ENCODE measurements around the gene SLC44A3.

The SLC44A3 gene

DNA sequence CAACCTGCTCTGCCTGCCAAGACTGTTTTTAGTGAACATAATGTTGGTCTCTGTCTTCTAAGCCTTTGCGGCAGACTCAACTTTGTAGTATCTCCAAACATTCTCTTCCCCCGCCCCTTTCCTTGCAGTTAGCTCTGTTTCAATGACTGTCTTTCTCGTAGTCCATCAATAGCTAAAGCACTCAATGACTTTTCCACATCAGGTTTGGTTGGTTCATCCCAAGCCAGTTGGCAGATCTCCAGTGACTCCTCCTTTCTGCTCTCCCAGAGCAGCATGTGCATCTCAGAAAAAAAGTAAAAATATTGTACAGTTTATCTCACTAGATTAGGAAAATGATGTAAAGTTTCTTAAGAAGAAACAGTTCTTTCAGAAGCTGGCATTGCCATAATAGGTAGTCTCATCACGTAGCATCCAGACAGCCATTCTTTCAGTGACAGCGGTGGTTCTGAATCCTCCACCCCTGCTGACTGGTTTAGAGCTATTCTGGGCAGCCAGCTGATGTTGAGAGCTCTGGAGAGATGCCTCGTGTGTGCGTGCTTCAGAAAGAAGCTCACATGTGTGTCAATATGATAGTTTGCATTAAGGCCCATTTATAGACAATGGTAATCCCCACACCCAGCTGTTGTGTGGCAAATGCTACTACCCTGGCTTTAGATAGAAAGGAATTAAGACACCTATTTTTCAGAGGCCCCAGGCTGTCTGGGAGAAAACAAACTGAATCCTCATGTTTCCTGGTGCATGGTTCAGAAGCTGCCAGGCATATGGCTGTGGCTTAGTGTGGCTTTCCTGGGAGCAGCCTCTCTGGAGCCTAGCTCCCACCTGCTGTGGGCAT is 53.6 kb downstream of the SLC44A3 start:
- no peak for DNase-seq (ENCODE audit: low spot score)

DNA sequence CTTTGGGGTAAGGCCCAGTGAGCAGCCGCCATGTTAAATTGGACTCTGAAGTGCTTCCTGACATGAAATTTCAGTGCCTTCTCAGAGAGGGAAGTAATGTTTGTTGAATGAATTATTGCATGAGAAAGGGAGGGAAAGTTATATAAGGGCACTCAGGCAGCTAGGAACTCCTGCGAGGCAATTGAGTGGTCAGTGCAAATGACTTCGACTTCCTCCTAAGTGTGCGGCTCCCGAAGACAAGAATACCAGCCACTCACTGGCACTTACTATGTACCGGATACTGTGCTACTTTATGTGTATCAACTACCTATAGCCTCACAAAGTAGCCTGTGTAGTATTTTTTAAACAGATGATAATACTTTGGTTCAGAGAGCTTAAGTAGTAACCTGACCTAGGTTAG is 54.3 kb downstream of the SLC44A3 start:
- no peak for DNase-seq (ENCODE audit: low spot score)

DNA sequence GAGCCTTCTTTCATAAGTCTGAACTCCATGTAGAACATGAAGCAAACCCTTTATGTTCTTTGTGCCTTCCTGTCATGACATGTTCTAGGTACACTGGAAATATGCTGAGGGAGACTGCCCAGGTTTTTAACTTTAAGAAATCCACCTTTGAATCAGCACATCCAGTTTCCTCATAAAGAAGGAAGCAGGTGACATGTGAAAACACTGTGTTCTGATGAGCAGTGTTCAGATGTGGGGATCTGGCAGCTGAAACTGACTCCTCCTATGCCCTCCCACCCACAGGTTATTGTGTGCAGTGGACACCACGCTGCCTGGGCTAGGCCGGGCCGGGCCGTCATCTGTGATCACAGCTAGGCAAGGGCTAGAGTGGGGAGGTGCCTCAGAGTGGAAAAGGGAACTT is 55.6 kb downstream of the SLC44A3 start:
- DNase-seq (ENCODE audit: low spot score) = no peak

DNA sequence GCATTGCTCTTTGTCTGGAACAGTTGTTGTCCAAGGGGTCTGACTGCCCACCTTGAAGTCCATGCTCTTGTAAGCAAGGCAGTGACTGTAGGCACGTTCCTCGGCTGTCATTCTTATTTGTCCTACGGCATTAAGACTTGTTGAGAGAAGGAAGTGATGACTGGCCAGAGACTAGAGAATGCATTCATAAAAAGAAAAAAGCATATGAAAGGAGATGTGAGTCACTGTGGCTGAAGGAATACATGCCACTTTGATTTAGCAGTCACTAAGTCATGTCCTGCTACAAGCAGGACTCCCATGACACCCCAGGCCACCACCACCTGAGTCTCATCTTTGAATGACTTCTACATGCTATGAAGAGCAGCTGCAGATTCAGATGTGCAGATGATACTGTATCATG is 56.2 kb downstream of the SLC44A3 start:
- DNase-seq (ENCODE audit: low spot score) = no peak

DNA sequence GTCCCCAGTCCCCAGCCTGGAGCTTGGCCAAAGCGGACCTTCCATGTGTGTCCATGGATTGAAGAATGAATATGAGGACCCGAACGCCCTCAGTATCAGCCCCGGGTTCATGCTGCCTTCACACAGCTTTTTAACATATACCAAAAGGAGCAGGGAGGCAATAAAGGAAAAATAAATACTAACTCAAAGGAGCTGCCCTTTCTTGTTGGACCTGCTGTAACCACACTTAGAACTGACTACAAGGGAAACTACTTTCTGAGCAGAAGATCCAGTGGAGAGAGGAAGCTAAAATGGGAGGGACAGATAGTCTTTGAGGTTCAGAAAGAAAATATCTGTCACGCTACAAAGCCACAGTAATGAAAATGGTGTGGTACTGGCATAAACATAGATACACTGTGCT is 58.2 kb downstream of the SLC44A3 start:
- no peak for DNase-seq (ENCODE audit: low spot score)

DNA sequence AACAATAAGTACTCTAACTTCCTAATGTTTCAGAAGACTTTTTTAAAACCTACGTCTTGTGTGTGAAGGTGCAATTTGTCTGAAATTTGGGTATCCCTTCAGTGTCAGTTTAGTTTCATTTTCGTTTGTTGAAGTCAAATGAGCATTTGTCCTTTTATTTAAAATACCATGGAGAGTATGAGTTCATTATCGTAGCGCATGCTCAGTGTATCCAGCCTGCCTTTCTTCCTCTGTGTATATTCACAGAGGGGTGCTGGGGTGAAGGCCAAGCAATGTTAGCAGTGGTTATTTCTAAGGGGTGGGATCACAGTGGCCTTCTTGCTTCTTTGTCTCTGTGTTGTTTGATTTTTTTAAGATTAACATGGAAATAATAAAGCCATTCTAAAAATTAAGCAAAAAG is 63.5 kb downstream of the SLC44A3 start:
- no peak for DNase-seq (ENCODE audit: low spot score)

DNA sequence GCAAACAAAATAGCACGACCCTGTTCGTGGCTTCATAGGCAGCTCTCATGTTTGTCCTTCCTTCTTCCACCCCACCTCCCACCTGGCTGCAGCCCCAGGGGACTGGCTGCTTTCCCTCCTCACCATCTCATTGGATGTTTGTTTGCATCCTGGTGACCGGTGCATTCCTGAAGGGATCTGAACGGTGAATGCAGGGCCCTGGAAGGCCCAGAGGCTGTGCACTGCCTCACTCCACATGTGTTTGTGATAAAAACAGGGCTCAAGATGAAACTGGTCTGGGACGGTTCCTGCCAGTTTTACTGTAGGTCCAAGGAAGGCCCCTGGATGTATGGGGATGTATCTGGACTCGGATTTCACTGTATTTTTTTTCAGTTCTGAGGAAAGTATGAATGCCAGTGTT is 63.9 kb downstream of the SLC44A3 start:
- DNase-seq (ENCODE audit: low spot score) = peak; percentile 73

DNA sequence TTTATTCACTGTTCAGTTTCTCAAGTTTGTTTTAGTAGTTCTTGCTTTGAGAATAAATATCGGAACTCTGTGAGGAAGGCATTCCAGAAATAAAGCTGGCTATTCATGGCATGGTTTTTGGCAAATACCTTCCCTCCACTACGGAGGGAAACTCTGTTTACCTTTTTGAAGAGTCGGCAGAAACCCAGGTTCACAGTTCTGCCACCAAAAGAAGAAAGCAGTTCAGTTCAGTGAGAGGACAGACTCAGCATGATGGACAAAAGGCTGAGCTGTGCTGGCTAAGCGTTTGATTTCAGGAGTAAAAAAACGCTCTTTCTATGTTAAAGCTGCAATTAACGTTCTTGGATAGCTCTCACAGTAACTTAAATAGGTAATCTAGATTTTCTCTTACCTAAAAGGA is 64.3 kb downstream of the SLC44A3 start:
- no peak for DNase-seq (ENCODE audit: low spot score)

DNA sequence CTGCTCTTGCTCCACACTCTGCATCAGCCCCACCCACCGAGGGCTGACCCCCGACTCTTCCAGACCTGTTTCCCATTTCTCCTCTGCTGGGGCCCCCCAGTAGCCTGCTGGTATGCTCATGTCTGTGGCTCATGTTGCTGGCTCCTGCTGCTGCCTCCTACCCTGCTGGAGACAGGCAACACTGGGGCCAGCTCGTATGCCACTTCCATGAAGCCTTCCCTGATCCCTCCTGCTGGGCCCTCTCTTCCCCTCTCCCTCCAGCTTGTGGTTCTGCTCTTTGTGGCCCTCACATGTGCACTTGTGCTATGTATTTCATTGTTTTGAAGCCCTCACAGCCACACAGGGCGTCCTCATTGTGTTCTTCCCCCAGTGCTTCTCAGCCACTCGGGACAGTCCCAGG is 66.2 kb downstream of the SLC44A3 start:
- DNase-seq (ENCODE audit: low spot score) = no peak

DNA sequence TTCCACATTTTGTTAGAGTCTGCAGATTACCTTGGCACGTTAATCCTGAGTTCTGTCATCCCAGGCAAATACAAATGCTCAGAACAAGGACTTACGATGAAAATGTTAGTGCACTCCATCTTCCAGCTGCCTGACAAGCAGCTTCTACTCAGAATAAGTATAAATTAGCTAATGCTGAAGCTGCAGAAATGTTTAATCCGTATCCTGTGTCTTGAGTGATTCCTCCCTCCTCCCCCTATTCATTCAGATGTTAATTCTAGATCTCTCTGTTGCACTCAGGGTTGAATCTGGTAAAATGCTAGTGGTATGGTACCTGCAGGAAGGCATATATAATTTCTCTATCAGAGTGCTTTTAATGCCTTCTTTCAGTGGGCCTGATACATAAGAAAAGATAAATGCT is 66.9 kb downstream of the SLC44A3 start:
- no peak for DNase-seq (ENCODE audit: low spot score)

DNA sequence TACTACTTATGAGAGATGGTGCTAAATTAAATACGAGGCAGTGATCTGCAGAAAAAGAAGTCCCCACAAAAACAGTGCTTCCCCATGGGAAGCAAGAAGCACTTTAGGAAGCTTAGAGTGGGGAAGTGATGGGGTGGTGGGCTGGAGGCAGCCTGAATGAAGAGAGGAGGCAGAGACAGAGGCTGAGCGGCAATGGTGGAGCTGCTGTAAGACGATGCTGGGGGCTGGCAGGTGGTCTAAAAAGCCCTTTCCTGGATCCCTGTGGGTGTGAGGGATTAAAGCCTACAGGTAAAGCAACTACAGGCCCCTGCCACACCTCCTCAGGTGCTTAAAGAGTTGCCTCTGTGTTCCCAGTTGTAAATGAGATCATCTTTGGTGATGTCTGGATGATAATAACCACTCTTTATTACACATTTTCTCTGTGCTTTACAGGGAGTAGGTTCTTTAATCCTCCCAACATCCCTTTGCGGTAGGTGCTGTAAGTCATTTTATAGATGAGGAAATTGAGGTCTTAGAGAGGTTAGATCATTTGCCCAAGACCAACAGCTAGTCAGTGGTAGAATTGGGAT is 67.5 kb downstream of the SLC44A3 start:
- DNase-seq (ENCODE audit: low spot score) = no peak

DNA sequence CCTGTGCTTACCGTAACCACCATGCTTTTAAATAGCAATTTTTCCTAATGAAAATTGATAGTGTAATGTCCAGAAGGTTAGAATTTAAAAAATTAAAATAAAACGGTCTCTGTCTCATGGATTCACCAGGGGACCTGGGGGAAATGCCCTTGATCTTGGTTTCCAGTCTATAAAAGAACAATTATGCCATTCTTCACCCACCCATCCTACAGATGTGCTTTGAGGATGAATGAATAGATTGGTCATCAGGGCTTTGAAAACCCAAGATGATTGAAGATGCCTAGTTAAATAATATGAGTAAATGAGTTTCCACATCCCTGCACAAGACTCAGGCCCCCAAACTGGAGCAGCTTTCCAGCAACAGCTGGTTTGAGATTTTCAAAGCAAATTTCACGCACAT is 68.0 kb downstream of the SLC44A3 start:
- no peak for DNase-seq (ENCODE audit: low spot score)

DNA sequence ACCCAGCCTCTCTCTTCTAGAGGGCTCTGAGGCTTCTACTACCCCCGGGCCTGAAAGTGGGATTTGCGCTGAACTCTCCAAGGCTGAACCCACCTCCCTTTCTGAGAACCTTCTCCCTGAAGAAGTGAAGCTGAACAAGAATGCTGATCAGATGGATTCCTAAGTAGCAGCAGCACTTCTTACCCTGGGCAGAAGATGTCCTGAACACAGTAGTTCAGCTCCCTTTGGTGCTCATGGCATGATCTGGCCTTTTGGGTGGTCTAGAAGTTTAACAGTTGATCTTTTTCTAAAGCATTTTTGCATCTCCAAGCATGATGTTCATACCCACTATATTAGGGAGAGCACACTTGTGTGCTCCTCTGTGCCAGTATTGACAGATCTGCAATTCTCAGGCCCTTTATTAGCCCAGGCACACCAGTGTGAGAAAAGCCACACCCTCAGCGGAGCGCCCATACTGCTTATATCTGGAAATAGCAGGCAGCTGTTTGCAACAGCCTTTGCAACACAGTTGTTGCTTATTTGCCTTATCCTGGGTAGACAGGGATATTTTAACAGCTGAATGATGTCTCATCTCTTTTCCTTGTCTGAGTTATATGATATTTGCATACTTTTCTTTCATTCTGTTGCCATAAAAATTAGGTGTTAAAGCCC is 72.6 kb downstream of the SLC44A3 start:
- no peak for DNase-seq (ENCODE audit: low spot score)

DNA sequence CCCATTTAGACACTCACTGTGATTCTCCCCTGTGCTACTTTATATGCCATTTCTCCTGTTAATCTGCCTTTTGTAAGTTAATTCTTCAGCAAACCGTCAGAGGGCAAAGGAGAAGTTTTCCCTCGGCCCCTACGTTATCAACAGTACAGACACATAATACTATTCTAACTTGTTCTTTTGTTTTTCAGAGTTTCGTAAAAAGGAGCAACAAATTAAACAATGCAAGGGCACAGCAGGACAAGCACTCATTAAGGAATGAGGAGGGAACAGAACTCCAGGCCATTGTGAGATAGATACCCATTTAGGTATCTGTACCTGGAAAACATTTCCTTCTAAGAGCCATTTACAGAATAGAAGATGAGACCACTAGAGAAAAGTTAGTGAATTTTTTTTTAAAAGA is 74.5 kb downstream of the SLC44A3 start:
- no peak for DNase-seq (ENCODE audit: low spot score)

DNA sequence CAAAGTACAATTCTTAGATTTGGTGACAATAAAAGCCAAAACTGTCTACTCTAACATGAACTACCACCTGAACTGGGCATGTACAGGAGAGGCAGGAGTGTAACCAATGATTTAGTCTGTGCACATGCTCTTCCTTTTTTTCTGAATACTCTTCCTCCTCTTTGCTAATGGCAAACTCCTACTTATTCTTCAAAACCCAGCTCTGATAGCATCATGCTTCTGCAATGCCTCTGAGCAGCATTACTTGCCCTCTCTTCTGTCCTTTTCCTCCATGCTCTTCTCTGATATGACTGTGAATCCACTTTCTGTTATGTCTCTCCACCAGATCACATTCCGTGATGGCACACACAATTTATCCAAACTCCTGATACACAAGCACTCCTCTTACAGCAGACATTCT is 75.4 kb downstream of the SLC44A3 start:
- DNase-seq (ENCODE audit: low spot score) = no peak

DNA sequence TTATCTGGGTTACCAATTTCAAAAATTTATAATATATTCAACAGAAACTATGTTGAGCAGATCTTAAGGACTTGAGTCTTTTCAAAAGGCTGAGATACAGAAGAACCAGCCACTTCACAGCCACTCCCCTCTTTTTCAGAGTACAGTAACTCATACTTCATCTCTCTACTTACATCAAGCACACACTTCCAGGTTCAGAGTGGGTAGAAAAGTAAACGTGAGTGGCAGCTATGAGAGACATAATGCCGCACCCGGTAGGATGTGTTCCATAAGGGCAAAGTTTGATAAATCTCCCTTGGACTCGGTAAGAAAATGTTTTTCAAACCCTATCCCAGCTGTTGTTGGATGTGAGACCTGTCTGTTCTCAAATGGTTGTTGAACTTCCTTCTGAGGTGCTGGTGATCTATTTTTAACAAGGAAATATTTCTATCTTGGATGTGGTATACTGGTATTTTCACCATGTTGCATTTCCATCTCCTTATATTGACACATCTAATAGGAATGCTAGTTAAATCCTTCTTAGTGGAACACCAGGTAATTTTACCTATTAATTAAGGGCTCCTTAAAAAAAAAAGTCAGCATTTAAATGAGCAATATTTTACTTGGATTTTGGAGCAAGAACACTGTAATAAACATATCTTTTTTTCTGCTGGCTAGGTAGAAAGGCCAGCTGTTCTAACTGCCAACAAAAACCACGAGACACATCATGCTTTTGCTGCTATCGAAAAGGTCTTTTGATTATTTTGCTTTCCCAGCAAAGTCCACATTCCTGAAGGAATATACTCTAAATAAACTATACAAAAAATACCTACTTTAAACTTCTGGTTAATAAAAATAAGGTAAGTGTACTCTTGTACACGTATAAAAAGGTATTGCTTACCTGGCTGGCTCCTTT is 78.6 kb downstream of the SLC44A3 start:
- DNase-seq (ENCODE audit: low spot score) = no peak

DNA sequence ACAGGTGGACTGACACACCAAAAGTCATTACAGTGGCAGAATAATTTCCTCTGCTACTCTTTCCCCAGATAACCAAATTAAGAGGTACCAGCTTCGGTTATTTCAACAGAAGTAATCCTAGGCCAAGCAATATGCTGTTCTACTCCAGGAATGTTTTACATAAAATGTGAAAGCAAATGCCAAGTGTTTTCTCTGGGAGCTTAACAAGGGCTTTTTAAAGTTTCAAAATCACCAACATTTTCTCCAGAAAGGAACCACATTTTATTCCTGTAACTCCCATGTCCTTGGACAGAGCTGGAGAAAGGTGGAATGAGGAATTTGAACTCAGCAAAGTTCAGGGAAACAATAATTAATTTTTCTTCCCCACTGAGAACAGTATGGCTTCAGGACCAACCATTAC is 79.6 kb downstream of the SLC44A3 start:
- no peak for DNase-seq (ENCODE audit: low spot score)

DNA sequence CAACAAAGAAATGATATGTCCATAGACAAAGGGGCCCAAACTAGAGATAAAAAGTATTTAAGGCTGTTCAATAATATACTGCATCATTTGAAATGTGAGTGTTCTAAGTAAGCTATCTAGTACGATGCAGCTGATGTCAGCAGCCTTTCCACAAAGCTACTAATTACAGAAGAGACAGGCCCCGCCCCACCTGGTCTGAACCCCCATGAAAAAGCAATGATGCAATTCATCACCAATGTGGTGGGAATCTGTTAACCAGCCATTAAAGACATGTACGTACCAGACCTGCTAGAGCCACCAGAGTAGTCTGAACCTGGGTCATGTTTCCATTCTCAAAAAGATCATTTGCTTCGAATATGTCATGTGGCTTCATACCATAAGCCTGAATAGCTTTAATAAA is 81.7 kb downstream of the SLC44A3 start:
- no peak for DNase-seq (ENCODE audit: low spot score)

DNA sequence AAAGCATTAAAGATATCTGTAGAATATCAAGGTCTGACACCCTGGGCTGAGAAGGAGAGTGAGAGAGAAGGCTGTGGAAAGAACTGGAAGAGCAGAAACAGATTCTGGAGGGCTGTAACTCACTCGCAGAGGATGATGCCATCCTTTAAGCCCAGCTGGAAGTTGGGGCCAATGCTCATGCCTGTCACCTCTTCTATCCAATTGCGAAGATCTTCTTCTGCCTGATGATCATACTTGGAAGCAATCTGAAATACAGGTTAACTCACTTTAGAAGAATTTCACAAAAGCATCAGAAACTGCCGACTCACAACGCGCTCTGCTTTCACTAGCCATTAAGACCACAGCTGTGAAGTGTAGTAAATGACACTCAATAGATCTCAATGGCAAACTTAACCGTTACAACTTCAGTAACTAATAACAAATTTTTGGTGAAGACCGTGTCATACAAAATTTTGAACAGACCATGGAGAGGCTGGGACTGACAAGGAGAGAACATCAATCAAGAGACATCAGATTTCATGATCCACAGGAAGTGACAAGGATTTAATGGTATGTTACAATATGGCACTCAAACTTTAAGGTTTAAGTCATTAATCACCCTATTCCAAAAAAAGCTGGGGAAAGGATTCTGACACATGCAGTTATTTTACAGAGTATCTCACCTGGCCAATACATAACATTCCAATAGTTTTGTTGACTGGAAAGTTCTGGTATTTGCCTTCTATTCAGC is 83.3 kb downstream of the SLC44A3 start:
- DNase-seq (ENCODE audit: low spot score) = no peak

DNA sequence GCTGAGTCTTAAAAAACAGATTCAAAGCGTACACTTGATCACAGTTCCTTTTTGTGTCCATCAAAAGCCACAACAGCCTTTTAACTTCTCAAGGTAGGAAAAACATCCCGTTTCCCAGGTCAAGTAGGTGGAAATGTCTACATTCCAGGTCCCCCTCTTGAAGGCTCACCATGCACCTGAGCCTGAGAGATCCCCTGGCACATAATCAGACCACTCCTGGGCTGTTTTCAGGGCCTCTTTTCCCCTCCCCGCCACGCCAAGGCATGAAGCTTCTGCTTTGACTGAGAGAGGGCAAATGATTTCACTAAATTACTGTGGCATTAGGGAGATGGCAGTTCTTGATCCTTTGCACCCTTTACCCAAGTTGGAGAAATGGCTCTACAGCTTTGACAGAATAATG is 85.0 kb downstream of the SLC44A3 start:
- DNase-seq (ENCODE audit: low spot score) = no peak

DNA sequence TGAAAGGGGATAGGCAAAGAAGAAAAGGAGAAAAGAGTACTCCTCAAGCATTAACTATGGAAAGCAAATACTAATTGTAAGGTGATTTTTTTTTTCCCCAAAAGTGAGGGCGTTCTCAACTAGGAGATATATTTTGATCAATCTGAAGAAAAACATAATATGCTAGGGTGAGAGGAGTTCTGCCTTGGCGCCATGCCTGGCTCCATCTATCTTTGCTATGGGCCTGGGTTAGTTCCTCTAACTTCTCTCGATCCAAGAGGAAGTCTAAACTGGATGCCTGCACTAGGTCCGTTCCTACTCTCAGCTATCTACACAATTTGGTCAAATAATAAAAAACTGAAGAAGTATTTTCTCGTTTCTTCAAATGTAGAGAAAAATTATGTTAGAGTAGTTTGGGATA is 86.2 kb downstream of the SLC44A3 start:
- no peak for DNase-seq (ENCODE audit: low spot score)

DNA sequence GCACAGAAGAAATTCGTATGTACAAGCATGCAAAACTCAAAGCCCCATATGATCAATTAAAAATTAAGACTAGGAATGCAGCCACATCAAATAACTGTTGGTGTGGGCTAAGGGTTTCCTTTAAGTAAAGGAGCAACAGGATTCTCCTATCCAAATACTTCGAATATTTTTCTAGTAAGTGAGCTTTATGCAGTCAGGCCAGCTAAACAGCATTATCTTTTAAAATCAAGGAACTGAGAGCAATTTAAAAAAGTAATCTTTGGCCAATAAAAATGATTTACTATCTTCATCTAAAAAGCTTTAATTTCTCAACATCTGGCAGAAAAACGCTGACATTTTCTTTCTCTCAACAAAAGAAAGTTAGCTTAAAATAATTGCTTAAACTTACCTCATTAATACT is 87.0 kb downstream of the SLC44A3 start:
- no peak for DNase-seq (ENCODE audit: low spot score)
